Upper lobe of left lung (tissue), 6 donors: ENCODE measurements around the gene HBM. TPM values are rescaled to one million over a fixed set of nuclear protein-coding genes. Genes with fewer than 3 reads are reported as not detected.

Experiments used
- ATAC-seq, 2 donors: fragments of 200-7000 bp; cut with Tn5 transposase; one replicate each; pipeline ENCODE4 v1.9.1; 2022; ENCODE audit warnings: mild to moderate bottlenecking in 2 of 2, moderate library complexity in 2 of 2; ENCODE audit not compliant: low FRiP score in 2 of 2
- DNase-seq, 2 donors: peaks; one replicate each; pipeline ENCODE4 v3.0.0-alpha.2; 2019 to 2020
- H3K27ac ChIP-seq, 4 donors: fragments of 200-600 bp; sonication (generic); one replicate each; pipeline ENCODE4 v1.5.1; 2016 to 2019
- H3K27me3 ChIP-seq, 4 donors: fragments of 200-600 bp; sonication (generic); one replicate each; pipeline ENCODE4 v1.5.1; 2017 to 2019
- H3K36me3 ChIP-seq, 4 donors: fragments of 200-600 bp; sonication (generic); one replicate each; pipeline ENCODE4 v1.5.1; 2016 to 2019
- H3K4me1 ChIP-seq, 4 donors: fragments of 200-600 bp; sonication (generic); one replicate each; pipeline ENCODE4 v1.5.1; 2018 to 2019
- H3K4me3 ChIP-seq, 4 donors: fragments of 200-600 bp; sonication (generic); one replicate each; pipeline ENCODE4 v1.5.1; 2017 to 2019; ENCODE audit warnings: mild to moderate bottlenecking in 2 of 4, moderate library complexity in 1 of 4
- H3K9me3 ChIP-seq, 4 donors: fragments of 200-600 bp; sonication (generic); one replicate each; pipeline ENCODE4 v1.5.1; 2018 to 2019
- CTCF ChIP-seq, 6 experiments: fragments of 450-650 bp in 4 of 6; fragments of 200-600 bp in 2 of 6; sonication (generic) in 2 of 6; IDR thresholded peaks; one replicate each; pipeline ENCODE4 v1.5.1; 2016 to 2019; ENCODE audit warnings: antibody characterized with exemption in 6 of 6
- EP300 ChIP-seq, 4 donors: sonication (generic); formaldehyde crosslinking; IDR thresholded peaks; one replicate each; pipeline ENCODE4 v1.5.1; 2017; ENCODE audit warnings: antibody characterized with exemption in 4 of 4, control low read depth in 2 of 4
- POLR2A ChIP-seq, 4 donors: fragments of 450-650 bp; IDR thresholded peaks; one replicate each; pipeline ENCODE4 v1.5.1; 2016 to 2017; ENCODE audit warnings: antibody characterized with exemption in 4 of 4, mild to moderate bottlenecking in 2 of 4
- POLR2AphosphoS5 ChIP-seq, 2 donors: sonication (generic); formaldehyde crosslinking; IDR thresholded peaks; one replicate each; pipeline ENCODE4 v1.5.1; 2017; ENCODE audit warnings: antibody characterized with exemption in 2 of 2
- WGBS, 2 donors: methylation state at CpG; one replicate each; pipeline ENCODE4 v1.1.5; 2017 to 2018; 5-methylcytosine and 5-hydroxymethylcytosine counted together
- total RNA-seq, 6 donors: library from RNA; depleted of rRNA in 4 of 6; stranded (reverse); fragments of >200 nt in 4 of 6; gene quantifications; one replicate each; pipeline versions ENCODE4 v1.1.0 to v1.2.1, GENCODE V29; 2016 to 2021
- donor health status: DM: no; HTN: no; CAD: no; lungs with moderate emphysema.
- donor health status: DM: no; HTN: yes; CAD: no; lungs with severe emphysema.

The HBM gene
- 1 to 10 TPM in 1 of 6 donors, not detected in 5; 1.7 TPM for total RNA-seq

GRCh38 chr16:165539-166374 is at the start of gene HBM:
Gene HBM, plus strand, starts transcription at chr16:165978. Its CDS starts 20 bp downstream, at chr16:165998.
- 2 to 7% methylated on average over 33 to 56 of the region's 75 CpGs for WGBS, 2 donors
- DNase-seq (peak in 1 of 2 donors; percentile 84), ATAC-seq (peak in 1 of 2 donors; percentile 6)
- H3K4me3 ChIP-seq: peak within 1 kb of the TSS in 2 of 4 donors; percentile 6 to 26
- H3K27me3 ChIP-seq: peaks cover 2 to 50% (median 31%) of the 10 kb centered on the region in 4 donors
- no peak within 1 kb of the TSS for H3K27ac ChIP-seq
- TF ChIP-seq POLR2A (IDR thresholded peaks at IDR 0.05) (no peak), CTCF (IDR thresholded peaks at IDR 0.05) (no peak), POLR2AphosphoS5 (IDR thresholded peaks at IDR 0.05) (no peak), EP300 (IDR thresholded peaks at IDR 0.05) (no peak)
- no peaks in the 10 kb centered on the region for H3K9me3 ChIP-seq
- H3K4me1 ChIP-seq: peaks cover 14 to 18% (median 17%) of the 10 kb centered on the region in 4 donors
- H3K36me3 ChIP-seq: no peaks in the 10 kb centered on the region

- DNase-seq (no peak), ATAC-seq (no peak)
- peaks cover 0 to 8% (median 0%) of the 10 kb centered on the region in 4 donors for H3K4me1 ChIP-seq
- no peak overlapping the region for H3K4me3 ChIP-seq
- no peaks in the 10 kb centered on the region for H3K27me3 ChIP-seq
- TF ChIP-seq POLR2AphosphoS5 (IDR thresholded peaks at IDR 0.05): no peak
- TF ChIP-seq CTCF (IDR thresholded peaks at IDR 0.05): no peak
- no peak for TF ChIP-seq POLR2A (IDR thresholded peaks at IDR 0.05)
- TF ChIP-seq EP300 (IDR thresholded peaks at IDR 0.05): no peak
- no peak overlapping the region for H3K27ac ChIP-seq
- no peaks in the 10 kb centered on the region for H3K9me3 ChIP-seq
- WGBS, 2 donors: 72 to 78% methylated on average over 7 of the region's 7 CpGs
- H3K36me3 ChIP-seq: peaks cover 0 to 47% (median 10%) of the 10 kb centered on the region in 4 donors
These were observed 49.8 kb upstream of the HBM start for GRCh38 chr16:116015-116414.

- H3K4me3 ChIP-seq: no peak overlapping the region
- TF ChIP-seq POLR2A (IDR thresholded peaks at IDR 0.05) (no peak), EP300 (IDR thresholded peaks at IDR 0.05) (no peak), CTCF (IDR thresholded peaks at IDR 0.05) (peak; percentile 50 to 84 (median 66)), POLR2AphosphoS5 (IDR thresholded peaks at IDR 0.05) (no peak)
- peaks cover 0 to 8% (median 0%) of the 10 kb centered on the region in 4 donors for H3K4me1 ChIP-seq
- peak; percentile 56 to 80 for ATAC-seq
- DNase-seq: peak in 1 of 2 donors; percentile 72
- WGBS, 2 donors: 62 to 84% methylated on average over 14 to 19 of the region's 19 CpGs
- H3K36me3 ChIP-seq: peaks cover 0 to 32% (median 3%) of the 10 kb centered on the region in 4 donors
- no peaks in the 10 kb centered on the region for H3K27me3 ChIP-seq
- H3K9me3 ChIP-seq: no peaks in the 10 kb centered on the region
- H3K27ac ChIP-seq: no peak overlapping the region
These were observed 48.1 kb upstream of the HBM start for GRCh38 chr16:117379-118365.

- DNase-seq (no peak), ATAC-seq (no peak)
- Histone ChIP-seq H3K27ac (no peak overlapping the region), H3K4me3 (no peak overlapping the region), H3K27me3 (no peaks in the 10 kb centered on the region), H3K36me3 (peaks cover 0 to 32% (median 3%) of the 10 kb centered on the region in 4 donors), H3K9me3 (no peaks in the 10 kb centered on the region), H3K4me1 (peaks cover 0 to 8% (median 0%) of the 10 kb centered on the region in 4 donors)
- WGBS, 2 donors: 89% methylated on average over 1 to 2 of the region's 2 CpGs
- TF ChIP-seq EP300 (IDR thresholded peaks at IDR 0.05) (no peak), POLR2AphosphoS5 (IDR thresholded peaks at IDR 0.05) (no peak), POLR2A (IDR thresholded peaks at IDR 0.05) (no peak), CTCF (IDR thresholded peaks at IDR 0.05) (no peak)
These were observed 46.9 kb upstream of the HBM start for GRCh38 chr16:118857-119256.
